Endothelial cell of umbilical vein (primary cell): ENCODE results near the gene NFIA. TPM values are rescaled to one million over a fixed set of nuclear protein-coding genes. Genes with fewer than 3 reads are reported as not detected.

ENCODE experiments used
- BruUV-seq: library from RNA; stranded (reverse); fragments of 400-500 nt; replicated peaks from 2 replicates; lab custom pipeline; 2021; lab: Mats Ljungman, UMichigan
- CTCF ChIA-PET: fragments of 300-600, 350-600 bp; sonication (Branson Sonifier 250); formaldehyde crosslinking; loops from one replicate; lab custom pipeline; 2021; ENCODE audit warnings: antibody characterized with exemption, inconsistent platforms; lab: Charles Lee
- POLR2A ChIA-PET: fragments of 300-600, 350-600 bp; sonication (Branson Sonifier 250); formaldehyde crosslinking; loops from one replicate; lab custom pipeline; 2021; ENCODE audit warnings: antibody characterized with exemption, inconsistent platforms; lab: Charles Lee
- DNase-seq: peaks from one replicate; pipeline ENCODE4 v3.0.0-alpha.2; 2011; ENCODE audit warnings: low read depth, low spot score
- FAIRE-seq: peaks from 2 replicates; lab custom pipeline; 2011; peaks lifted over from hg19 to GRCh38; lab: Jason Lieb, UNC
- H2AFZ ChIP-seq: 2 replicates; pipeline ENCODE4 v1.6.0; 2012; ENCODE audit warnings: low read depth, low read length, control low read depth, inconsistent platforms
- H3K27ac ChIP-seq: 2 replicates; pipeline ENCODE4 v1.5.1; 2011; ENCODE audit warnings: low read depth, mild to moderate bottlenecking, control low read depth, low read length, moderate library complexity; ENCODE audit not compliant: insufficient read depth
- H3K27me3 ChIP-seq, 2 experiments: 2 replicates each; pipeline versions ENCODE4 v1.6.0 to v1.6.1; 2011; ENCODE audit warnings: low read length in 2 of 2, mixed read lengths in 1 of 2; ENCODE audit not compliant: control insufficient read depth in 2 of 2, insufficient read depth in 2 of 2
- H3K36me3 ChIP-seq, 2 experiments: 2 replicates in 1 of 2; 3 replicates in 1 of 2; pipeline ENCODE4 v1.5.1; 2011; ENCODE audit warnings: low read length in 2 of 2, mild to moderate bottlenecking in 1 of 2, moderate library complexity in 1 of 2; ENCODE audit not compliant: control insufficient read depth in 2 of 2, insufficient read depth in 2 of 2; ENCODE audit errors: extremely low read depth in 1 of 2
- H3K4me1 ChIP-seq: 3 replicates; pipeline ENCODE4 v1.5.1; 2011; ENCODE audit warnings: mild to moderate bottlenecking, low read length; ENCODE audit not compliant: control insufficient read depth, insufficient read depth; ENCODE audit errors: extremely low read depth
- H3K4me2 ChIP-seq: 2 replicates; pipeline ENCODE4 v1.6.1; 2011; ENCODE audit warnings: low read length, control low read depth, mixed read lengths; ENCODE audit not compliant: insufficient read depth
- H3K4me3 ChIP-seq, 3 experiments: fragments of 200-600 bp in 1 of 3; sonication (generic), shearing (Covaris generic) in 1 of 3; replicated peaks in 1 of 3; 2 replicates each; pipeline ENCODE4 v1.5.1; 2011 to 2016; ENCODE audit warnings: control low read depth in 3 of 3, low read length in 3 of 3, mild to moderate bottlenecking in 2 of 3, inconsistent platforms in 1 of 3, low read depth in 1 of 3, moderate library complexity in 1 of 3; ENCODE audit not compliant: insufficient read depth in 1 of 3
- H3K79me2 ChIP-seq: 2 replicates; pipeline ENCODE4 v1.6.0; 2012; ENCODE audit warnings: low read length, inconsistent platforms; ENCODE audit not compliant: control insufficient read depth, insufficient read depth
- H3K9ac ChIP-seq: replicated peaks from 2 replicates; pipeline ENCODE3; 2011; ENCODE audit warnings: low read length, control low read depth; ENCODE audit not compliant: insufficient read depth; ENCODE audit errors: extremely low read depth
- H3K9me1 ChIP-seq: replicated peaks from 3 replicates; pipeline ENCODE4 v1.6.0; 2011; ENCODE audit warnings: mild to moderate bottlenecking, low read length; ENCODE audit not compliant: control insufficient read depth, insufficient read depth; ENCODE audit errors: extremely low read depth
- H3K9me3 ChIP-seq: replicated peaks from 2 replicates; pipeline ENCODE4 v1.5.1; 2012; ENCODE audit warnings: low read length, inconsistent platforms; ENCODE audit not compliant: control insufficient read depth, insufficient read depth
- H4K20me1 ChIP-seq: replicated peaks from 2 replicates; pipeline ENCODE3; 2011; ENCODE audit warnings: mild to moderate bottlenecking, low read length; ENCODE audit not compliant: control insufficient read depth, insufficient read depth; ENCODE audit errors: extremely low read depth
- CTCF ChIP-seq, 2 donors: IDR thresholded peaks; 1 replicate in 1 of 2; 2 replicates in 1 of 2; pipeline ENCODE4 v1.5.1; 2011; ENCODE audit warnings: low read length in 2 of 2, mild to moderate bottlenecking in 2 of 2, moderate library complexity in 2 of 2, control low read depth in 1 of 2, inconsistent platforms in 1 of 2, low read depth in 1 of 2; ENCODE audit not compliant: insufficient read depth in 1 of 2; ENCODE audit errors: extremely low read depth in 1 of 2
- EZH2 ChIP-seq: IDR thresholded peaks from 2 replicates; pipeline ENCODE4 v1.6.1; 2012; ENCODE audit warnings: borderline replicate concordance, low read depth, mild to moderate bottlenecking, moderate library complexity, low read length, inconsistent platforms; ENCODE audit not compliant: severe bottlenecking
- FOS ChIP-seq: IDR thresholded peaks from 2 replicates; pipeline ENCODE4 v1.6.1; 2011; ENCODE audit warnings: mild to moderate bottlenecking, low read length, moderate library complexity, borderline replicate concordance; ENCODE audit not compliant: insufficient read depth
- GATA2 ChIP-seq: IDR thresholded peaks from 2 replicates; pipeline ENCODE4 v1.7.0; 2011; ENCODE audit warnings: low read depth, mild to moderate bottlenecking, moderate library complexity, mixed read lengths, low read length; ENCODE audit not compliant: insufficient read length, insufficient read depth
- JUN ChIP-seq: IDR thresholded peaks from 2 replicates; pipeline ENCODE4 v1.6.1; 2011; ENCODE audit warnings: borderline replicate concordance, low read depth; ENCODE audit not compliant: insufficient read length, insufficient read depth
- MAX ChIP-seq: IDR thresholded peaks from 2 replicates; pipeline ENCODE4 v1.6.1; 2011; ENCODE audit not compliant: insufficient read depth, insufficient read length
- MYC ChIP-seq: IDR thresholded peaks from one replicate; pipeline ENCODE4 v1.6.1; 2011; ENCODE audit warnings: mild to moderate bottlenecking, low read depth, low read length
- POLR2A ChIP-seq: IDR thresholded peaks from 2 replicates; pipeline ENCODE4 v1.6.1; 2012; ENCODE audit warnings: low read depth, mild to moderate bottlenecking, control low read depth, low read length
- POLR2AphosphoS5 ChIP-seq: IDR thresholded peaks from 2 replicates; pipeline ENCODE4 v1.6.1; 2012; ENCODE audit warnings: low read depth, mild to moderate bottlenecking, control low read depth, low read length, moderate library complexity; ENCODE audit not compliant: insufficient read depth
- dilution Hi-C: fragments of 300-500 bp; cut with MboI; formaldehyde crosslinking; loops from one replicate; pipeline ENCODE4 v1.15.0; 2019; ENCODE audit warnings: low sequenced_read_pairs; ENCODE audit not compliant: extremely low pct_ligation_motif_present
- intact Hi-C: fragments of 100-400 bp; cut with micrococcal nuclease; formaldehyde crosslinking; loops from one replicate; pipeline ENCODE4 v1.10.0; 2022
- polyA plus RNA-seq, 4 experiments: library from polyadenylated mRNA; depleted of rRNA in 3 of 4; stranded (reverse) in 3 of 4; unstranded in 1 of 4; fragments of >200 nt; gene quantifications; 2 replicates each; pipeline versions ENCODE4 v1.2.1 to v1.2.3, GENCODE V29; 2011 to 2012; ENCODE audit warnings: missing spikeins in 1 of 4
- total RNA-seq: library from RNA; stranded (reverse); gene quantifications from 2 replicates; pipeline ENCODE4 v1.2.3, GENCODE V29; 2021

NFIA gene
- total and polyA plus RNA-seq, 2 donors (not counting 3 experiments of a cell fraction or from before 2014, with no cell fraction given): 25.5 to 47.0 TPM

GRCh38 chr1:61215119-61215518 lies 132.8 kb downstream of the NFIA start:
- Histone ChIP-seq H3K27me3 (no peaks in the 10 kb centered on the region), H3K79me2 (no peaks in the 10 kb centered on the region), H3K9ac (no peak overlapping the region), H3K27ac (no peak overlapping the region), H3K9me3 (no peaks in the 10 kb centered on the region), H3K9me1 (no peaks in the 10 kb centered on the region), H2AFZ (no peak overlapping the region), H3K4me2 (no peak overlapping the region), H4K20me1 (no peaks in the 10 kb centered on the region), H3K4me1 (no peaks in the 10 kb centered on the region), H3K36me3 (no peaks in the 10 kb centered on the region), H3K4me3 (no peak overlapping the region)
- FAIRE-seq (no peak), DNase-seq (peak; percentile 27)
- TF ChIP-seq EZH2 (no peak), FOS (no peak), CTCF (IDR thresholded peaks at IDR 0.05; ENCODE audit: extremely low read depth in 1 of 2, insufficient read depth in 1 of 2, low read depth in 1 of 2, low read length in 2 of 2) (no peak), POLR2A (no peak), JUN (no peak), POLR2AphosphoS5 (no peak), MAX (no peak), GATA2 (no peak), MYC (no peak)
- intact Hi-C loops (loop anchor here (10.0 kb wide), 1 partner anchor 120 kb away; no protein-coding TSS in a partner anchor), dilution Hi-C loops (no loop called here)
- ChIA-PET CTCF (no interaction called here), POLR2A (no interaction called here)
- no TSS peak for BruUV-seq
